SK-N-SH (cell line): ENCODE data around the gene G6PC1. TPM values are rescaled to one million over a fixed set of nuclear protein-coding genes. Genes with fewer than 3 reads are reported as not detected.
"Not testable (repeated sequence)": the region's sequence is repeated elsewhere in the genome, so short reads cannot be mapped to it uniquely, and the experiment has no call there.

ENCODE experiments used
- CTCF ChIA-PET: fragments of 300-600, 350-600 bp; formaldehyde crosslinking; extraction: SDS; loops from one replicate; lab custom pipeline; 2021; lab: Yijun Ruan, JAX
- POLR2A ChIA-PET: fragments of 350-600 bp; sonication (Branson Sonifier 250); formaldehyde crosslinking; extraction: SDS; loops from one replicate; lab custom pipeline; 2020; ENCODE audit warnings: antibody characterized with exemption, inconsistent platforms; lab: Yijun Ruan, JAX
- DNase-seq: peaks from one replicate; pipeline ENCODE4 v3.0.0; 2012
- H2AFZ ChIP-seq: fragments of 200-600 bp; sonication (generic); 2 replicates; pipeline ENCODE4 v1.8.1; 2016; ENCODE audit warnings: antibody characterized with exemption, mild to moderate bottlenecking, low read depth
- H3F3A ChIP-seq: fragments of 200-600 bp; sonication (generic); replicated peaks from 2 replicates; pipeline ENCODE3; 2016; ENCODE audit warnings: antibody characterized with exemption, mild to moderate bottlenecking; ENCODE audit not compliant: insufficient read depth
- H3K27ac ChIP-seq, 2 experiments: fragments of 200-500 bp in 1 of 2; fragments of 200-600 bp in 1 of 2; sonication (Bioruptor generic) in 1 of 2; sonication (generic), shearing (Covaris generic) in 1 of 2; 2 replicates each; pipeline versions ENCODE4 v1.5.1 to v1.6.1; 2014 to 2016; ENCODE audit warnings: low read depth in 2 of 2, inconsistent platforms in 1 of 2, low read length in 1 of 2, mild to moderate bottlenecking in 1 of 2, mixed read lengths in 1 of 2
- H3K27me3 ChIP-seq: fragments of 200-600 bp; sonication (generic), shearing (Covaris generic); 2 replicates; pipeline ENCODE4 v1.6.1; 2016; ENCODE audit warnings: mixed run types; ENCODE audit not compliant: insufficient read depth
- H3K36me3 ChIP-seq, 2 experiments: fragments of 200-500 bp in 1 of 2; fragments of 200-600 bp in 1 of 2; sonication (Bioruptor generic) in 1 of 2; sonication (generic) in 1 of 2; replicated peaks in 1 of 2; 2 replicates each; pipeline versions ENCODE3 to v1.5.1; 2014 to 2016; ENCODE audit warnings: low read length in 1 of 2, mild to moderate bottlenecking in 1 of 2; ENCODE audit not compliant: insufficient read depth in 2 of 2, control insufficient read depth in 1 of 2
- H3K4me1 ChIP-seq, 2 experiments: fragments of 200-500 bp in 1 of 2; fragments of 200-600 bp in 1 of 2; sonication (Bioruptor generic) in 1 of 2; sonication (generic), shearing (Covaris generic) in 1 of 2; 2 replicates each; pipeline versions ENCODE4 v1.5.1 to v1.6.1; 2014 to 2016; ENCODE audit warnings: low read depth in 1 of 2, low read length in 1 of 2, mixed run types in 1 of 2; ENCODE audit not compliant: insufficient read depth in 2 of 2, control insufficient read depth in 1 of 2
- H3K4me2 ChIP-seq: fragments of 200-600 bp; sonication (generic), shearing (Covaris generic); 2 replicates; pipeline ENCODE4 v1.6.1; 2017; ENCODE audit warnings: mixed run types
- H3K4me3 ChIP-seq, 2 experiments: fragments of 200-500 bp in 1 of 2; fragments of 200-600 bp in 1 of 2; sonication (Bioruptor generic) in 1 of 2; sonication (generic), shearing (Covaris generic) in 1 of 2; 2 replicates each; pipeline versions ENCODE4 v1.5.1 to v1.8.1; 2014 to 2016; ENCODE audit warnings: low read depth in 2 of 2, inconsistent platforms in 1 of 2, low read length in 1 of 2, mild to moderate bottlenecking in 1 of 2, mixed read lengths in 1 of 2, moderate library complexity in 1 of 2
- H3K79me2 ChIP-seq: fragments of 200-600 bp; sonication (generic); 2 replicates; pipeline ENCODE4 v1.8.1; 2017; ENCODE audit warnings: mild to moderate bottlenecking; ENCODE audit not compliant: insufficient read depth
- H3K9ac ChIP-seq: fragments of 200-600 bp; sonication (generic); 2 replicates; pipeline ENCODE4 v1.6.1; 2017; ENCODE audit warnings: mixed run types
- H3K9me2 ChIP-seq: fragments of 200-600 bp; sonication (generic); 2 replicates; pipeline ENCODE4 v1.6.1; 2017; ENCODE audit warnings: mixed run types
- H3K9me3 ChIP-seq: fragments of 200-600 bp; sonication (generic); 2 replicates; pipeline ENCODE4 v1.6.1; 2017; ENCODE audit warnings: mixed run types, mild to moderate bottlenecking, moderate library complexity
- H4K20me1 ChIP-seq: fragments of 200-600 bp; sonication (generic); 2 replicates; pipeline ENCODE4 v1.6.1; 2017; ENCODE audit warnings: mild to moderate bottlenecking, mixed run types; ENCODE audit not compliant: insufficient read depth
- ELF1 ChIP-seq: IDR thresholded peaks from 2 replicates; pipeline ENCODE4 v1.4.0; 2012
- EP300 ChIP-seq, 2 experiments: IDR thresholded peaks; 2 replicates each; pipeline versions ENCODE4 v1.4.0 to v1.6.1; 2012; ENCODE audit warnings: borderline replicate concordance in 1 of 2, low read depth in 1 of 2, low read length in 1 of 2
- FOXM1 ChIP-seq: IDR thresholded peaks from 2 replicates; pipeline ENCODE4 v1.4.0; 2012; ENCODE audit warnings: low read depth, mild to moderate bottlenecking
- GABPA ChIP-seq: IDR thresholded peaks from 2 replicates; pipeline ENCODE4 v1.4.0; 2012; ENCODE audit warnings: low read depth, mild to moderate bottlenecking
- MAX ChIP-seq: IDR thresholded peaks from 2 replicates; pipeline ENCODE4 v1.4.0; 2012; ENCODE audit warnings: low read depth
- MXI1 ChIP-seq: IDR thresholded peaks from 2 replicates; pipeline ENCODE4 v1.6.1; 2012; ENCODE audit warnings: mild to moderate bottlenecking, low read depth, low read length, improper control_type of control experiment
- PBX3 ChIP-seq: IDR thresholded peaks from 2 replicates; pipeline ENCODE4; 2012
- POLR2AphosphoS5 ChIP-seq: IDR thresholded peaks from 2 replicates; pipeline ENCODE4 v1.6.1; 2012; ENCODE audit warnings: low read depth, low read length
- RAD21 ChIP-seq: IDR thresholded peaks from 2 replicates; pipeline ENCODE4 v1.6.1; 2012; ENCODE audit warnings: mild to moderate bottlenecking, low read length
- RCOR1 ChIP-seq: fragments of 150-350 bp; IDR thresholded peaks from 2 replicates; pipeline ENCODE4 v1.6.1; 2017; ENCODE audit warnings: antibody characterized with exemption, low read length
- SIN3A ChIP-seq: IDR thresholded peaks from 2 replicates; pipeline ENCODE4 v1.6.1; 2012; ENCODE audit warnings: low read depth, mild to moderate bottlenecking, low read length, moderate library complexity, borderline replicate concordance
- TAF1 ChIP-seq: IDR thresholded peaks from 2 replicates; pipeline ENCODE4 v1.6.1; 2012; ENCODE audit warnings: low read depth, mild to moderate bottlenecking, low read length, moderate library complexity, borderline replicate concordance
- TCF12 ChIP-seq: IDR thresholded peaks from 2 replicates; pipeline ENCODE4 v1.4.0; 2012
- TEAD4 ChIP-seq: IDR thresholded peaks from 2 replicates; pipeline ENCODE4 v1.4.0; 2012; ENCODE audit warnings: mild to moderate bottlenecking, borderline replicate concordance; ENCODE audit not compliant: insufficient read depth
- USF1 ChIP-seq: IDR thresholded peaks from 2 replicates; pipeline ENCODE4 v1.4.0; 2012; ENCODE audit warnings: low read depth, borderline replicate concordance
- USF2 ChIP-seq: fragments of 150-350 bp; IDR thresholded peaks from 2 replicates; pipeline ENCODE4 v1.6.1; 2017; ENCODE audit warnings: antibody characterized with exemption, low read length, low read depth, borderline replicate concordance
- YY1 ChIP-seq: IDR thresholded peaks from 2 replicates; pipeline ENCODE4 v1.4.0; 2012; ENCODE audit warnings: low read depth, mild to moderate bottlenecking
- WGBS: methylation state at CpG from one replicate; pipeline ENCODE4 v1.1.6; 2017; ENCODE audit warnings: low lambda C conversion rate; 5-methylcytosine and 5-hydroxymethylcytosine counted together
- polyA plus RNA-seq, 3 experiments: library from polyadenylated mRNA; depleted of rRNA; stranded (reverse); fragments of >200 nt; gene quantifications; 2 replicates each; pipeline ENCODE4 v1.2.3, GENCODE V29; 2012

The G6PC1 gene
- polyA plus RNA-seq, 1 of the 3 experiments (the other 2 are of a cell fraction), result not detected

- H3K9me3 ChIP-seq, result no peaks in the 10 kb centered on the region
- TF ChIP-seq GABPA (no peak), EP300 (IDR thresholded peaks at IDR 0.05; ENCODE audit: borderline replicate concordance in 1 of 2, low read depth in 1 of 2, low read length in 1 of 2) (no peak), USF1 (no peak), USF2 (no peak), POLR2AphosphoS5 (no peak), TAF1 (no peak), SIN3A (no peak), YY1 (no peak), FOXM1 (no peak), MAX (no peak), TEAD4 (no peak), PBX3 (no peak), MXI1 (no peak), TCF12 (no peak)
- no peaks in the 10 kb centered on the region for H3K79me2 ChIP-seq
- H3K4me2 ChIP-seq, result no peak overlapping the region
- WGBS, result 71% methylated on average over 8 of the region's 8 CpGs
- ChIA-PET CTCF (no interaction called here), POLR2A (no interaction called here)
- no peaks in the 10 kb centered on the region for H3K36me3 ChIP-seq
- no peaks in the 10 kb centered on the region for H3K4me1 ChIP-seq
- H3F3A ChIP-seq, result no peaks in the 10 kb centered on the region
- DNase-seq, result no peak
- no peaks in the 10 kb centered on the region for H4K20me1 ChIP-seq
- H3K27me3 ChIP-seq, result peaks cover 29% of the 10 kb centered on the region; the same call in 1 of the 2 replicates
- no peak overlapping the region for H3K4me3 ChIP-seq
- no peak overlapping the region for H3K27ac ChIP-seq
- no peak overlapping the region for H3K9ac ChIP-seq
- H2AFZ ChIP-seq, result no peak overlapping the region
- H3K9me2 ChIP-seq, result no peaks in the 10 kb centered on the region
Measured at GRCh38 chr17:42917236-42917603, 16.6 kb downstream of the G6PC1 start.

- H3K27me3 ChIP-seq, result peaks cover 34% of the 10 kb centered on the region; the same call in 1 of the 2 replicates
- H3K9ac ChIP-seq, result no peak overlapping the region
- TF ChIP-seq MAX (no peak), RAD21 (no peak), ELF1 (no peak), RCOR1 (no peak)
- H3K4me3 ChIP-seq, result no peak overlapping the region
- H2AFZ ChIP-seq, result no peak overlapping the region
- WGBS, result 57% methylated on average over 3 of the region's 3 CpGs
- CTCF ChIA-PET, result interaction anchor here (1.2 to 2.0 kb wide), 3 partner anchors 10 to 95 kb away, joined by 3 to 8 read pairs (median 7); partner anchors contain the start of gene BECN1
- no peak overlapping the region for H3K27ac ChIP-seq
- no peak for DNase-seq
- no peaks in the 10 kb centered on the region for H3K9me3 ChIP-seq
- H3K79me2 ChIP-seq, result no peaks in the 10 kb centered on the region
- no peak overlapping the region for H3K4me2 ChIP-seq
- no peaks in the 10 kb centered on the region for H3K36me3 ChIP-seq
- no peaks in the 10 kb centered on the region for H3K9me2 ChIP-seq
- no peaks in the 10 kb centered on the region for H3F3A ChIP-seq
- POLR2A ChIA-PET, result no interaction called here
- no peaks in the 10 kb centered on the region for H3K4me1 ChIP-seq
- H4K20me1 ChIP-seq, result no peaks in the 10 kb centered on the region
Measured at GRCh38 chr17:42918902-42919521, 18.4 kb downstream of the G6PC1 start.

GRCh38 chr17:42919522-42920077 lies 19.0 kb downstream of the G6PC1 start:
- H3K79me2 ChIP-seq, H3K4me1 ChIP-seq, H3K9ac ChIP-seq, H3F3A ChIP-seq, POLR2A ChIA-PET, H3K9me2 ChIP-seq, H3K27ac ChIP-seq, H3K4me2 ChIP-seq, H3K4me3 ChIP-seq, DNase-seq, H2AFZ ChIP-seq, H3K36me3 ChIP-seq, H4K20me1 ChIP-seq, H3K9me3 ChIP-seq: not testable (repeated sequence)
- WGBS, result 61% methylated on average over 10 of the region's 10 CpGs
- CTCF ChIA-PET, result interaction anchor here (1.2 to 2.0 kb wide), 4 partner anchors 9 to 95 kb away, joined by 3 to 8 read pairs (median 6); partner anchors contain the start of gene BECN1
- peaks cover 34% of the 10 kb centered on the region; the same call in 1 of the 2 replicates for H3K27me3 ChIP-seq
